Gastrocnemius medialis (tissue), 4 donors: Measurements from ENCODE around the gene METTL8. TPM values are rescaled to one million over a fixed set of nuclear protein-coding genes. Genes with fewer than 3 reads are reported as not detected.

Experiments
- ATAC-seq, 2 donors: fragments of 150-250 bp; one replicate each; pipeline ENCODE4 v1.9.1; 2016
- DNase-seq, 2 donors: peaks; one replicate each; pipeline ENCODE4 v3.0.0-alpha.2; 2019
- H3K27ac ChIP-seq, 4 donors: fragments of 200-600 bp; sonication (generic); 1 replicate in 1 of 4; 2 replicates in 3 of 4; pipeline ENCODE4 v1.5.1; 2016 to 2018; ENCODE audit warnings: mild to moderate bottlenecking in 2 of 4, moderate library complexity in 1 of 4
- H3K27me3 ChIP-seq, 3 donors: fragments of 200-600 bp; sonication (generic) in 2 of 3; 1 replicate in 1 of 3; 2 replicates in 2 of 3; pipeline versions ENCODE4 v1.5.1 to v1.6.0; 2016 to 2019; ENCODE audit warnings: mild to moderate bottlenecking in 1 of 3, moderate library complexity in 1 of 3
- H3K36me3 ChIP-seq, 2 donors: fragments of 200-600 bp; sonication (generic) in 1 of 2; one replicate each; pipeline ENCODE4 v1.5.1; 2017 to 2018
- H3K4me1 ChIP-seq, 2 donors: fragments of 200-600 bp; sonication (generic) in 1 of 2; one replicate each; pipeline ENCODE4 v1.5.1; 2016 to 2017; ENCODE audit warnings: mild to moderate bottlenecking in 2 of 2
- H3K4me3 ChIP-seq, 4 donors: fragments of 200-600 bp; sonication (generic) in 3 of 4; 1 replicate in 1 of 4; 2 replicates in 3 of 4; pipeline ENCODE4 v1.5.1; 2016 to 2019; ENCODE audit warnings: mild to moderate bottlenecking in 2 of 4
- H3K9me3 ChIP-seq, 3 donors: fragments of 200-600 bp; sonication (generic) in 2 of 3; 1 replicate in 1 of 3; 2 replicates in 2 of 3; pipeline ENCODE4 v1.5.1; 2016 to 2019
- POLR2A ChIP-seq, 2 donors: fragments of 450-650 bp; IDR thresholded peaks; one replicate each; pipeline ENCODE4 v1.6.1; 2017; ENCODE audit warnings: antibody characterized with exemption in 2 of 2, mild to moderate bottlenecking in 2 of 2, moderate library complexity in 2 of 2
- in situ Hi-C, 4 donors: fragments of 200-750 bp; cut with MboI; loops; one replicate each; pipeline versions ENCODE4 v1.15.0 to v1.8.0; 2017; ENCODE audit warnings: low sequenced_read_pairs in 4 of 4
- intact Hi-C: fragments of 100-400 bp; cut with DNase I; formaldehyde crosslinking; loops from one replicate; pipeline ENCODE4 v1.15.1; 2023; ENCODE audit warnings: low total_unique reads
- total RNA-seq, 4 donors: library from RNA; depleted of rRNA; stranded (reverse); fragments of >200 nt; gene quantifications; one replicate each; pipeline versions ENCODE4 v1.1.0 to v1.2.3, GENCODE V29; 2016
- TF ChIP-seq, protein P1 (sequence below), 5 experiments: fragments of 450-650 bp in 3 of 5; fragments of 200-600 bp in 2 of 5; sonication (generic) in 2 of 5; IDR thresholded peaks in 4 of 5; conservative IDR thresholded peaks in 1 of 5; 1 replicate in 4 of 5; 2 replicates in 1 of 5; pipeline ENCODE4 v1.5.1; 2016 to 2019; ENCODE audit warnings: antibody characterized with exemption in 5 of 5, mild to moderate bottlenecking in 3 of 5, moderate library complexity in 3 of 5

The METTL8 gene
- total RNA-seq, 4 donors from 2014 or later, result 10.3 to 22.0 (median 11.0) TPM

DNA sequence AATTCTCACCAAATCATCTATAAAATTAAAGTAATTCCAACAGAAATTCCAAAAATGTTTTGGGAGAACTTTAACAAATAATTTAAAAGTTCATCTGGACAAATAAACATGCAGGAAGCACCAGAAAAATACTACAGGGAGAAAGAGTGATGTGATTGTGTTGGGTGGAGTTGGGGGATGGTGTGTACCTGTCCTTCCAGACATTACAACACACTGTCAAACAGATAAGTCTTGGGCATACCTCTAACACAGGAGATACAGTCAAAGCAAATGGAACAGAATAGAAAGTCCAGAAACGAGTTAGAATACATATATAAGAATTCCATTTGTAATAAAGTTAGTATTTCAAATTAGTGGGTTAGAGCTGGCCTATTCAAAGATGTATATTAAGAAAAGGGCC lies 22.6 kb downstream of the METTL8 start:
- intact Hi-C loops, result no loop called here
- TF ChIP-seq, protein P1, sequence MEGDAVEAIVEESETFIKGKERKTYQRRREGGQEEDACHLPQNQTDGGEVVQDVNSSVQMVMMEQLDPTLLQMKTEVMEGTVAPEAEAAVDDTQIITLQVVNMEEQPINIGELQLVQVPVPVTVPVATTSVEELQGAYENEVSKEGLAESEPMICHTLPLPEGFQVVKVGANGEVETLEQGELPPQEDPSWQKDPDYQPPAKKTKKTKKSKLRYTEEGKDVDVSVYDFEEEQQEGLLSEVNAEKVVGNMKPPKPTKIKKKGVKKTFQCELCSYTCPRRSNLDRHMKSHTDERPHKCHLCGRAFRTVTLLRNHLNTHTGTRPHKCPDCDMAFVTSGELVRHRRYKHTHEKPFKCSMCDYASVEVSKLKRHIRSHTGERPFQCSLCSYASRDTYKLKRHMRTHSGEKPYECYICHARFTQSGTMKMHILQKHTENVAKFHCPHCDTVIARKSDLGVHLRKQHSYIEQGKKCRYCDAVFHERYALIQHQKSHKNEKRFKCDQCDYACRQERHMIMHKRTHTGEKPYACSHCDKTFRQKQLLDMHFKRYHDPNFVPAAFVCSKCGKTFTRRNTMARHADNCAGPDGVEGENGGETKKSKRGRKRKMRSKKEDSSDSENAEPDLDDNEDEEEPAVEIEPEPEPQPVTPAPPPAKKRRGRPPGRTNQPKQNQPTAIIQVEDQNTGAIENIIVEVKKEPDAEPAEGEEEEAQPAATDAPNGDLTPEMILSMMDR (IDR thresholded peaks at IDR 0.05 in 4 of 5, conservative IDR thresholded peaks at IDR 0.05 in 1 of 5), result no peak
- H3K27ac ChIP-seq, result no peak overlapping the region

DNA sequence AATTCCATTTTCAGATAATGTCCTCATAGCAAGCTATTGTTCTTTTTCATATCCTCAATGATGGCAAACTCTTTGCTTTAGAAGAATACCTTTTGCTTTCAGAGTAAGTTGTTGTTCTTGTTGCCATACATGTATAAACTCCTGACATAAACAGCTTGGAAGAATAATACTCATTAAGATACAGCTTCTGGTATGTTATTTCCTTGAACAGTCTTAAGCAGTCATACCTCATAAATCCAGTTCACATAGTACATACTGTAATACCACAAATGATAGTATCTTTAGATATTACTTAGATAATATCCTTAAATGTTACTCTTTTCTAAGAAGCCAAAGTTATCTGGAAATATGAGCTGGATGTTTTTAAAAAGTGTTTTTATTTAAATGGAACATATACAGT lies 23.2 kb downstream of the METTL8 start:
- Histone ChIP-seq H3K27me3 (no peaks in the 10 kb centered on the region), H3K27ac (no peak overlapping the region), H3K9me3 (no peaks in the 10 kb centered on the region), H3K36me3 (no peaks in the 10 kb centered on the region), H3K4me3 (no peak overlapping the region), H3K4me1 (peaks cover 0 to 6% of the 10 kb centered on the region in 2 donors)
- intact Hi-C loops (no loop called here), in situ Hi-C loops (loop anchor here in 2 of 4 donors (25.0 kb wide), 1 partner anchor 248 kb away; the partner anchor contains the start of gene TLK1 (in 2 of the 2))
- ATAC-seq (no peak), DNase-seq (no peak)
- TF ChIP-seq POLR2A (IDR thresholded peaks at IDR 0.05), result no peak
- TF ChIP-seq, protein P1 (IDR thresholded peaks at IDR 0.05 in 4 of 5, conservative IDR thresholded peaks at IDR 0.05 in 1 of 5), result no peak

More for the DNA sequence above, 22.6 kb downstream of the METTL8 start:
- H3K27me3 ChIP-seq, result no peaks in the 10 kb centered on the region
- H3K4me3 ChIP-seq, result no peak overlapping the region
- ATAC-seq, result no peak
- H3K9me3 ChIP-seq, result no peaks in the 10 kb centered on the region
- DNase-seq, result no peak
- no peaks in the 10 kb centered on the region for H3K36me3 ChIP-seq
- H3K4me1 ChIP-seq, result peaks cover 0 to 8% of the 10 kb centered on the region in 2 donors
- in situ Hi-C loops, result loop anchor here in 2 of 4 donors (25.0 kb wide), 1 partner anchor 249 kb away; the partner anchor contains the start of gene TLK1 (in 2 of the 2)

DNA sequence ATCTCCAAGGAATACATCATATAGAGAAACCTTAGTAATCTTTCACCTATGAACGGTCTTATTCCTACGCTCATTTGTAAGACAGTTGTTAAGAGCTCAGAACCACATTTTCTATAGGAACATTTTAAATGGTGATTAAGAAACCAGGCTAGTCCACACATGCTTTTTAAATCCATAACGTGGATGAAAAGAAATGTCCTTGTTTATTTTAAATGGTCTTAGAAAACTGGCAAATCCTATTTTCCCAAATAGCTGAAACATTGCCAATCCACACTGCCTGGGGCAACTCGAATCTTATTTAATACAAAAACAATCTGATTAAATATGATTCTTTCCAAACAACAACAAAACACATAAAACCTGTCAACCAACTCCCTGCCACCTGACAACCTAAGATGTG lies 23.7 kb downstream of the METTL8 start:
- Histone ChIP-seq H3K27me3 (no peaks in the 10 kb centered on the region), H3K4me3 (no peak overlapping the region), H3K4me1 (peaks cover 0 to 5% of the 10 kb centered on the region in 2 donors), H3K36me3 (no peaks in the 10 kb centered on the region), H3K9me3 (no peaks in the 10 kb centered on the region), H3K27ac (no peak overlapping the region)
- intact Hi-C loops, result no loop called here
- ATAC-seq (no peak), DNase-seq (no peak)
- TF ChIP-seq, protein P1 (IDR thresholded peaks at IDR 0.05 in 4 of 5, conservative IDR thresholded peaks at IDR 0.05 in 1 of 5), result no peak
- TF ChIP-seq POLR2A (IDR thresholded peaks at IDR 0.05), result no peak
- in situ Hi-C loops, result loop anchor here in 2 of 4 donors (25.0 kb wide), 1 partner anchor 248 kb away; the partner anchor contains the start of gene TLK1 (in 2 of the 2)

DNA sequence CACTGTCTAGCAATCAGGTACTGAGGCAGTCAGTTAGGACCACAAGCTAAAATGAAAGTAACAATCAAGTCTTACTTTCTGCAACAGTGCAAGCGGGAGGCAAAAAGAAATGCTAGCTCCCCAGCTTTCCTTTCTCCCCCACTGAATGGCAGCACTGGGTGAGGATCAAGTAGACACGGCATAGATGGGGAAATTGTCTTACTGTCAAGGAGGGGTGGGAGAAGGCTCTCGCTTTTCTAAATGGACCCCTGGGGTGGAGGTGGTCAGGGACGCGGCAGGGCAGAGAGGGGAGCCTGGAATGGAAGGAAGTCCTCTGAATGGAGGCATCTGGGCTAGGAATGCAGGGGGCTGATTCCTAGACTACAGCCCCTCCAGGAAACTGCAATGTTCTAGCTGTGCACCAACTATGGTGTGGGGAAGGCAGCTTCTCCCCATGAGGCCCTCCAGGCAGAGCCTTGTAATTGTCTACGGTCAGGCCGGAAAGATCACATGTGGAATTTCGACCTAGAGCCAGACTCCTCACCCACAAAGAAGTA lies 24.3 kb downstream of the METTL8 start:
- intact Hi-C loops, result no loop called here
- H3K27ac ChIP-seq, result no peak overlapping the region
- in situ Hi-C loops, result loop anchor here in 2 of 4 donors (25.0 kb wide), 1 partner anchor 247 kb away; the partner anchor contains the start of gene TLK1 (in 2 of the 2)
- no peaks in the 10 kb centered on the region for H3K36me3 ChIP-seq
- TF ChIP-seq, protein P1 (IDR thresholded peaks at IDR 0.05 in 4 of 5, conservative IDR thresholded peaks at IDR 0.05 in 1 of 5), result no peak
- no peak for TF ChIP-seq POLR2A (IDR thresholded peaks at IDR 0.05)
- H3K9me3 ChIP-seq, result no peaks in the 10 kb centered on the region
- no peak for DNase-seq
- no peak for ATAC-seq
- peaks cover 0 to 5% of the 10 kb centered on the region in 2 donors for H3K4me1 ChIP-seq
- H3K4me3 ChIP-seq, result peak overlapping the region in 2 of 4 donors; percentile 32 to 34
- no peaks in the 10 kb centered on the region for H3K27me3 ChIP-seq
